Gastroesophageal sphincter (tissue), 3 donors: Measurements from ENCODE around the gene EFR3B.

Experiments used
- CTCF ChIP-seq, 4 experiments: fragments of 200-600 bp in 2 of 4; fragments of 450-650 bp in 2 of 4; sonication (generic) in 1 of 4; IDR thresholded peaks; one replicate each; pipeline ENCODE4 v1.5.1; 2017 to 2019; ENCODE audit warnings: antibody characterized with exemption in 4 of 4, mild to moderate bottlenecking in 2 of 4, moderate library complexity in 2 of 4
- EP300 ChIP-seq: sonication (generic); formaldehyde crosslinking; IDR thresholded peaks from one replicate; pipeline ENCODE4 v1.6.1; 2017; ENCODE audit warnings: antibody characterized with exemption, mild to moderate bottlenecking
- POLR2AphosphoS5 ChIP-seq: sonication (generic); formaldehyde crosslinking; IDR thresholded peaks from one replicate; pipeline ENCODE4 v1.6.1; 2017; ENCODE audit warnings: antibody characterized with exemption

- TF ChIP-seq CTCF (IDR thresholded peaks at IDR 0.05): no peak
- no peak for TF ChIP-seq EP300
- no peak for TF ChIP-seq POLR2AphosphoS5
Observed at GRCh38 chr2:25146896-25147295, 105.0 kb downstream of the EFR3B start.
